ENCODE results near the gene EPHB1.
"Not testable (repeated sequence)": the region's sequence is repeated elsewhere in the genome, so short reads cannot be mapped to it uniquely, and the experiment has no call there.

EPHB1 gene

DNA sequence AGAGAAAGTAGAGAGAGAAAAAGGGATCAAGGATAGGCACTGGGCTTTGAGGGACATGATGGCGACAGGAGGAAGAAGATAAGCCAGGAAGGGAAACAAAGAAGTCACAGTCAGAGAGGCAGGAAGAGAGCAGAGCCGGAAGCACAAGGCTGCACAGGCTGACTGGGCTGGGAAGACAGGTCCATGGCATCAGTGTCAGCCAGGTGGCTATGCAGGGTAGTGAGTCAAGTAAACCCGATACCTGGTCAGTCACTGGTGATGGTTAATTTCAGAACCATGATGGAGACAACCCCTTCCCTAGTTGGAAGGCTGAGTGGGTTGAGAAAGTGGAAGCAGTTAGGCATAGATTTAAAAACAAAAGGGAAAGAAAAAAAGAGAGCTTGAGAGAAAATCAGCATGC, 203.8 kb downstream of the EPHB1 start:
- no peak for ATAC-seq
- TF ChIP-seq RARB (CRISPR knock-in tag; IDR thresholded peaks at IDR 0.05) = no peak
- TF ChIP-seq, protein P1, sequence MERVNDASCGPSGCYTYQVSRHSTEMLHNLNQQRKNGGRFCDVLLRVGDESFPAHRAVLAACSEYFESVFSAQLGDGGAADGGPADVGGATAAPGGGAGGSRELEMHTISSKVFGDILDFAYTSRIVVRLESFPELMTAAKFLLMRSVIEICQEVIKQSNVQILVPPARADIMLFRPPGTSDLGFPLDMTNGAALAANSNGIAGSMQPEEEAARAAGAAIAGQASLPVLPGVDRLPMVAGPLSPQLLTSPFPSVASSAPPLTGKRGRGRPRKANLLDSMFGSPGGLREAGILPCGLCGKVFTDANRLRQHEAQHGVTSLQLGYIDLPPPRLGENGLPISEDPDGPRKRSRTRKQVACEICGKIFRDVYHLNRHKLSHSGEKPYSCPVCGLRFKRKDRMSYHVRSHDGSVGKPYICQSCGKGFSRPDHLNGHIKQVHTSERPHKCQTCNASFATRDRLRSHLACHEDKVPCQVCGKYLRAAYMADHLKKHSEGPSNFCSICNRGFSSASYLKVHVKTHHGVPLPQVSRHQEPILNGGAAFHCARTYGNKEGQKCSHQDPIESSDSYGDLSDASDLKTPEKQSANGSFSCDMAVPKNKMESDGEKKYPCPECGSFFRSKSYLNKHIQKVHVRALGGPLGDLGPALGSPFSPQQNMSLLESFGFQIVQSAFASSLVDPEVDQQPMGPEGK (CRISPR knock-in tag; IDR thresholded peaks at IDR 0.05; ENCODE audit: borderline replicate concordance) = no peak

DNA sequence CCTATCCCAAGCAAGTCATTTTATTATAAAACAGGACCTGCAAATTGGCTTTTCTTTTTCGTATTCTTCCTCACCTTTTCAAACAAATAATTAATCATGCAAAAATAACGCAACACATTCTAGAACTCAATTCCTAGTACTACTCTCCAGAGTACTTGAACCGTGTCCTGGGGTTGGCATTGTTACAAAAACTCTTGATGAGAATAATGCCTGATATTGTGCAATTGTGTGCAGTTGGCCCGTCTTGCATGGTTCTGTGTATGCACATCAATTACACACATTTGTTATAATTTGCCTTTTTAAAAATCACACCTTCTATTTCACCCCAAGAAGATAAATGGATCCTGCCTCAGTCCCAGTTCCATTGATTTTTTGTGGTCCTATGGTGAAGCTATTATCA, 205.4 kb downstream of the EPHB1 start:
- ATAC-seq = no peak
- TF ChIP-seq CREB5 (CRISPR knock-in tag; IDR thresholded peaks at IDR 0.05; ENCODE audit: low read depth) = no peak
- no peak for TF ChIP-seq RARB (CRISPR knock-in tag; IDR thresholded peaks at IDR 0.05)
- no peak for TF ChIP-seq OSR1 (CRISPR knock-in tag; IDR thresholded peaks at IDR 0.05)
- no peak for TF ChIP-seq GLIS3 (CRISPR knock-in tag; IDR thresholded peaks at IDR 0.05)
- no peak for TF ChIP-seq ARNTL (CRISPR knock-in tag; IDR thresholded peaks at IDR 0.05; ENCODE audit: borderline replicate concordance, low read depth)
- no peak for TF ChIP-seq ZFP3 (CRISPR knock-in tag; IDR thresholded peaks at IDR 0.05)
- TF ChIP-seq, protein P1 (CRISPR knock-in tag; IDR thresholded peaks at IDR 0.05; ENCODE audit: borderline replicate concordance) = no peak
- TF ChIP-seq CSRNP3 (CRISPR knock-in tag; IDR thresholded peaks at IDR 0.05) = no peak
- no peak for TF ChIP-seq TSHZ2 (CRISPR knock-in tag; IDR thresholded peaks at IDR 0.05)
- no peak for TF ChIP-seq PPARA (CRISPR knock-in tag; IDR thresholded peaks at IDR 0.05; ENCODE audit: borderline replicate concordance)
- TF ChIP-seq ZFP30 (CRISPR knock-in tag; IDR thresholded peaks at IDR 0.05) = no peak
- TF ChIP-seq ZNF565 (CRISPR knock-in tag; conservative IDR thresholded peaks at IDR 0.05; ENCODE audit: low read depth) = no peak

DNA sequence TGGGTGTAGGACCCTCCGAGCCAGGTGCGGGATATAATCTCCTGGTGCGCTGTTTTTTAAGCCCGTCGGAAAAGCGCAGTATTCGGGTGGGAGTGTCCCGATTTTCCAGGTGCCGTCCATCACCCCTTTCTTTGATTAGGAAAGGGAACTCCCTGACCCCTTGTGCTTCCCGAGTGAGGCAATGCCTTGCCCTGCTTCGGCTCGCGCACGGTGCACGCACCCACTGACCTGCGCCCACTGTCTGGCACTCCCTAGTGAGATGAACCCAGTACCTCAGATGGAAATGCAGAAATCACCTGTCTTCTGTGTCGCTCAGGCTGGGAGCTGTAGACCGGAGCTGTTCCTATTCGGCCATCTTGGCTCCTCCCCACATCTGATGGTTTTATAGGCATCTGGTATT, 210.6 kb downstream of the EPHB1 start:
- ATAC-seq = not testable (repeated sequence)

GRCh38 chr3:135007607-135008006, 212.5 kb downstream of the EPHB1 start:
- peak; percentile 57 for ATAC-seq
- no peak for TF ChIP-seq ZNF70 (CRISPR knock-in tag; IDR thresholded peaks at IDR 0.05)
- no peak for TF ChIP-seq TSHZ2 (CRISPR knock-in tag; IDR thresholded peaks at IDR 0.05)
- no peak for TF ChIP-seq ZFP30 (CRISPR knock-in tag; IDR thresholded peaks at IDR 0.05)
- no peak for TF ChIP-seq ESRRG (CRISPR knock-in tag; IDR thresholded peaks at IDR 0.05)
- no peak for TF ChIP-seq OSR1 (CRISPR knock-in tag; IDR thresholded peaks at IDR 0.05)
- TF ChIP-seq ZFP3 (CRISPR knock-in tag; IDR thresholded peaks at IDR 0.05) = no peak
- TF ChIP-seq TCF4 (CRISPR knock-in tag; IDR thresholded peaks at IDR 0.05; ENCODE audit: borderline replicate concordance) = no peak
- no peak for TF ChIP-seq CREB5 (CRISPR knock-in tag; IDR thresholded peaks at IDR 0.05; ENCODE audit: low read depth)
- no peak for TF ChIP-seq GLIS3 (CRISPR knock-in tag; IDR thresholded peaks at IDR 0.05)
- TF ChIP-seq BACH2 (CRISPR knock-in tag; IDR thresholded peaks at IDR 0.05; ENCODE audit: borderline replicate concordance) = no peak
- TF ChIP-seq CSDC2 (CRISPR knock-in tag; IDR thresholded peaks at IDR 0.05) = no peak
- no peak for TF ChIP-seq CSRNP3 (CRISPR knock-in tag; IDR thresholded peaks at IDR 0.05)
- no peak for TF ChIP-seq TOX (CRISPR knock-in tag; IDR thresholded peaks at IDR 0.05; ENCODE audit: borderline replicate concordance)
- TF ChIP-seq ZNF8 (CRISPR knock-in tag; IDR thresholded peaks at IDR 0.05) = no peak
- no peak for TF ChIP-seq RARB (CRISPR knock-in tag; IDR thresholded peaks at IDR 0.05)
- no peak for TF ChIP-seq ISL1 (CRISPR knock-in tag; IDR thresholded peaks at IDR 0.05)
- no peak for TF ChIP-seq ZC3H10 (CRISPR knock-in tag; IDR thresholded peaks at IDR 0.05)

Data from SK-N-SH treated with all-trans-retinoic acid at 6 μM for 48 hours (cell line).